ENCODE results near the gene RAD51C.
"Not testable (repeated sequence)": the region's sequence is repeated elsewhere in the genome, so short reads cannot be mapped to it uniquely, and the experiment has no call there.

Gene RAD51C

GRCh38 chr17:58692239-58693055 is at the start of gene RAD51C:
TSS of gene RAD51C (plus strand) at chr17:58692602. CDS start at chr17:58692644, 42 bp downstream.
- TF ChIP-seq, protein P1, sequence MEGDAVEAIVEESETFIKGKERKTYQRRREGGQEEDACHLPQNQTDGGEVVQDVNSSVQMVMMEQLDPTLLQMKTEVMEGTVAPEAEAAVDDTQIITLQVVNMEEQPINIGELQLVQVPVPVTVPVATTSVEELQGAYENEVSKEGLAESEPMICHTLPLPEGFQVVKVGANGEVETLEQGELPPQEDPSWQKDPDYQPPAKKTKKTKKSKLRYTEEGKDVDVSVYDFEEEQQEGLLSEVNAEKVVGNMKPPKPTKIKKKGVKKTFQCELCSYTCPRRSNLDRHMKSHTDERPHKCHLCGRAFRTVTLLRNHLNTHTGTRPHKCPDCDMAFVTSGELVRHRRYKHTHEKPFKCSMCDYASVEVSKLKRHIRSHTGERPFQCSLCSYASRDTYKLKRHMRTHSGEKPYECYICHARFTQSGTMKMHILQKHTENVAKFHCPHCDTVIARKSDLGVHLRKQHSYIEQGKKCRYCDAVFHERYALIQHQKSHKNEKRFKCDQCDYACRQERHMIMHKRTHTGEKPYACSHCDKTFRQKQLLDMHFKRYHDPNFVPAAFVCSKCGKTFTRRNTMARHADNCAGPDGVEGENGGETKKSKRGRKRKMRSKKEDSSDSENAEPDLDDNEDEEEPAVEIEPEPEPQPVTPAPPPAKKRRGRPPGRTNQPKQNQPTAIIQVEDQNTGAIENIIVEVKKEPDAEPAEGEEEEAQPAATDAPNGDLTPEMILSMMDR (IDR thresholded peaks at IDR 0.05; ENCODE audit: low read depth, low read length, missing control alignments), result no peak
- DNase-seq (ENCODE audit: extremely low read depth, low read depth), result peak; percentile 45
- H3K4me3 ChIP-seq (replicated peaks; ENCODE audit: low read depth, low read length), result peak within 1 kb of the TSS; percentile 79

DNA sequence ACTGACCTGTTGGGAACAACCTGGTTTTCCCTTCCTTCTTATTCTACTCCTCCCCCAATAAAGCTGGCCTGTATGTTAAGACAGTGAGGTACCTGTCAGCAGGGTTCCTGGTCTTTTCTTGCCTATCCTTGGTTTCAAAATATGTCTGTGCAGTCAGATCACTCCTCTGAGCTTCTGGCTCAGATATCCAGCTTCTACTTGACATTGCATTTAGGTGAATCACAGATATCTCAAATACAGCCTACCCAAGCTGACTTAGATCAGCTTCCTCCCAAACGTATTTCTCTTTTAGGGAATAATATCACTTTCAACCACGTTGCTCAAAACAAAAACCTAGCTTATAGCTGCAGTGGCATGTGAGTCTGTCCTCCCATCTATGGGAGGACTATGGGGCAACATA is 49.3 kb upstream of the RAD51C start:
- TF ChIP-seq, protein P1 (IDR thresholded peaks at IDR 0.05; ENCODE audit: low read depth, low read length, missing control alignments), result no peak
- H3K4me3 ChIP-seq (replicated peaks; ENCODE audit: low read depth, low read length), result no peak overlapping the region
- DNase-seq (ENCODE audit: extremely low read depth, low read depth), result no peak

- TF ChIP-seq, protein P1 (IDR thresholded peaks at IDR 0.05; ENCODE audit: low read depth, low read length, missing control alignments), result no peak
- H3K4me3 ChIP-seq (replicated peaks; ENCODE audit: low read depth, low read length), result no peak overlapping the region
- no peak for DNase-seq (ENCODE audit: extremely low read depth, low read depth)
Observed at GRCh38 chr17:58648236-58648635, 44.2 kb upstream of the RAD51C start.

GRCh38 chr17:58657962-58658803 is 34.2 kb upstream of the RAD51C start:
- not testable (repeated sequence) for DNase-seq (ENCODE audit: extremely low read depth, low read depth); H3K4me3 ChIP-seq (replicated peaks; ENCODE audit: low read depth, low read length)

DNA sequence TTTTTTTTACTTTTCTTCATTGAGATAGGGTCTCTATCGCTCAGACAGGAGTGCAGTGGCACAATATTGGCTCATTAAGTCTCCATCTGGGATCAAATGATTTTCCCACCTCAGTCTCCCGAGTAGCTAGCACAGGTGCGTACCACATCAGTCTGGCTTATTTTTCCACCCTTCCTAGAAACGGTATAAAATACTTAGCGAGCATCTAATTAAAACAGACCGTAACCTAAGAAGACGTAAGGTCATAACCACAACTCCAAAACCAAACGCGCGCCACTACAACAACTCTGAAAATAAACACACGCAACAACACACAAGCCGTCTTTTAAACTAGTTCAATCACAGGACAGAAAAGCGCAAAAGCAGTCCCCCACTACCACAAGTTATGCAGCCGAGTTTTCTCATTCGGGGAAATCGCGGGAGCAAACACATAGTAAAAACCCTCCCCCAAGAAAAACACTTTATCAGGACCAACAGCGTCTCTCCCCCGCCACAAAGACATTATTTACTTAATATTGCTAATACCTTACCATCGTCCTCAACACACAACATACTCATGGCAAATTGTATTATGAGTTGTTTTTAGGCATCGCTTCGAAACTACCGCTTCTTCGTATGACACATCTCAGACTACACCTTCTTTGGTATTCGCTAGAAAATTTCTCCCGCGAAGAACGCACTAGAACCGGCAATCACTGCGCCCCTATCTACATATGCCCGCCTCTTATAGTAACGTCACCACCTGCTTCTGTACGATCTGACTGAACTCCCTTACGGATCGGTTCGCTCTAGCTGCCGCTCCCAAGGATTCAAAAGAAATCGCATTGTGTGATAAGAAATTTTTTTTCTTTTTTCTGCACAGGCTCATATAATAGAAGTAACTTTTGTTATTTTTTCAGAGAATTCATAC is 33.3 kb upstream of the RAD51C start:
- DNase-seq (ENCODE audit: extremely low read depth, low read depth), result peak; percentile 95
- peak overlapping the region; percentile 15 for H3K4me3 ChIP-seq (replicated peaks; ENCODE audit: low read depth, low read length)
- TF ChIP-seq, protein P1 (IDR thresholded peaks at IDR 0.05; ENCODE audit: low read depth, low read length, missing control alignments), result no peak

DNA sequence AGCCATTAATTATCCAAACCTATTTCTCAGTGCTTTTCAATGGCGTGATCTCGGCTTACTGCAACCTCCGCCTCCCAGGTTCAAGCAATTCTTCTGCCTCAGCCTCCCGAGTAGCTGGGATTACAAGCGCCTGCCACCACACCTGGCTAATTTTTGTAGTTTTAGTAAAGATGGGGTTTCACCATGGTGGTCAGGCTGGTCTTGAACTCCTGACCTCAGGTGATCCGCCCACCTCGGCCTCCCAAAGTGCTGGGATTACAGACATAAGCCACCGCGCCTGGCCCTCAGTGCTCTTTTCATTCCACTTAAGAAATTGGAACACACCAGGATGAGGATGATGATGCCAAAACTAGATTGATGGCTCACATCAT is 32.7 kb upstream of the RAD51C start:
- not testable (repeated sequence) for DNase-seq (ENCODE audit: extremely low read depth, low read depth)
- peak overlapping the region; percentile 15 for H3K4me3 ChIP-seq (replicated peaks; ENCODE audit: low read depth, low read length)

DNA sequence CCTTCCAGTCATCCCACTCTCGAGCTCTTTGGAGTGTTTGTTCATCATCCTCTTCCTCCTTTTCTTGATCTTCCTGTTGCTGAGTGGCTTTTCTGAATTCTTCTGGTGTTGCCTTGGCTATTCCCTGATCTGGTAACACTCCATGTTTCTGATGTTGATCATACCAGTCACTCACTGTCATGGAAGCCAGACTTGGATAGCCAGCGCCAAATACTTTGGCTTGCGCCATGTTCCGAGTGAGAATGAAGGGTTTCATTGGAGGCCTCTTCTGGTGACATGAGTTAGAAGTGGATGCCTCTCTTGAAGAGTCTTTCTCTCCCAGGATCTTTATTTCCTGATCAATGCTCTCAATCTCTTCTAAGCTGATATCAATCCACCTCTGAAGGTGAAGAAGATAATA is 31.8 kb upstream of the RAD51C start:
- TF ChIP-seq, protein P1 (IDR thresholded peaks at IDR 0.05; ENCODE audit: low read depth, low read length, missing control alignments), result no peak
- DNase-seq (ENCODE audit: extremely low read depth, low read depth), result no peak
- H3K4me3 ChIP-seq (replicated peaks; ENCODE audit: low read depth, low read length), result no peak overlapping the region

Data from HFF-Myc (cell line).